22Rv1 (cell line): Measurements from ENCODE around the gene LGALS9.

ENCODE experiments used
- ZFX ChIP-seq: fragments of 450-650 bp; IDR thresholded peaks from 2 replicates; pipeline ENCODE4 v1.6.1; 2017; ENCODE audit warnings: antibody characterized with exemption, borderline replicate concordance
- TF ChIP-seq, protein P1 (sequence below): fragments of 450-650 bp; IDR thresholded peaks from 2 replicates; pipeline ENCODE4 v1.5.1; 2017; ENCODE audit warnings: mild to moderate bottlenecking

DNA sequence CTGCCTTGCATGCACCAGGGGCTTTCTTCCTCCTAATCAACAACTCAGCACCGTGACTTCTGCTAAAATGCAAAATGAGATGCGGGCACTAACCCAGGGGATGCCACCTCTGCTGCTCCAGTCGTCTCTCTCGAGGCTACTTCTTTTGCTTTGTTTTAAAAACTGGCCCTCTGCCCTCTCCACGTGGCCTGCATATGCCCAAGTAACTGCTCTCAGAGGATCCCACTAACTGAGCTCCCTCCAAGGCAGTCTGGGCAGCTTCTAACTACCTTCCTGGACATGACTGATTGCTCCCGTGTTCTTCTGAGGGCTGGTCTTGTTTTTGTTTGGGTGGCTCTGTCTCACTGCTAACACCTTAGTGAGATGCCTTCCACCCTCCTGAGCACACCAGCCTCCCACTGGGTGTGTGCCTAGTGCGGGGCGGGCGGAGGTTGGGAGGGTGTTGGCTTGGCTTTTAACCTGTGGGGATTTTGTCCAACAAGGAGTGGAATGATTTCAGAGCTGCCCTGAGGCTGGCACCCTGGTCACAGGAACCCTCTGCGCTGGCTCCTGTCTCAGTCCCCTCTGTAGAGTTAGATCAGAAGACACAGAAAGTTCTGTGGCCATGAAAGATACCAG, 8.9 kb upstream of the LGALS9 start:
- TF ChIP-seq, protein P1, sequence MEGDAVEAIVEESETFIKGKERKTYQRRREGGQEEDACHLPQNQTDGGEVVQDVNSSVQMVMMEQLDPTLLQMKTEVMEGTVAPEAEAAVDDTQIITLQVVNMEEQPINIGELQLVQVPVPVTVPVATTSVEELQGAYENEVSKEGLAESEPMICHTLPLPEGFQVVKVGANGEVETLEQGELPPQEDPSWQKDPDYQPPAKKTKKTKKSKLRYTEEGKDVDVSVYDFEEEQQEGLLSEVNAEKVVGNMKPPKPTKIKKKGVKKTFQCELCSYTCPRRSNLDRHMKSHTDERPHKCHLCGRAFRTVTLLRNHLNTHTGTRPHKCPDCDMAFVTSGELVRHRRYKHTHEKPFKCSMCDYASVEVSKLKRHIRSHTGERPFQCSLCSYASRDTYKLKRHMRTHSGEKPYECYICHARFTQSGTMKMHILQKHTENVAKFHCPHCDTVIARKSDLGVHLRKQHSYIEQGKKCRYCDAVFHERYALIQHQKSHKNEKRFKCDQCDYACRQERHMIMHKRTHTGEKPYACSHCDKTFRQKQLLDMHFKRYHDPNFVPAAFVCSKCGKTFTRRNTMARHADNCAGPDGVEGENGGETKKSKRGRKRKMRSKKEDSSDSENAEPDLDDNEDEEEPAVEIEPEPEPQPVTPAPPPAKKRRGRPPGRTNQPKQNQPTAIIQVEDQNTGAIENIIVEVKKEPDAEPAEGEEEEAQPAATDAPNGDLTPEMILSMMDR, result no peak
- no peak for TF ChIP-seq ZFX
